GM11168 (cell line): ENCODE results near the gene GBF1.

Experiments
- in situ Hi-C: fragments of 300-500 bp; cut with MboI; formaldehyde crosslinking; loops from one replicate; pipeline ENCODE4 v1.12.0; 2022; ENCODE audit warnings: low sequenced_read_pairs; ENCODE audit not compliant: unreplicated experiment

GBF1 gene

DNA sequence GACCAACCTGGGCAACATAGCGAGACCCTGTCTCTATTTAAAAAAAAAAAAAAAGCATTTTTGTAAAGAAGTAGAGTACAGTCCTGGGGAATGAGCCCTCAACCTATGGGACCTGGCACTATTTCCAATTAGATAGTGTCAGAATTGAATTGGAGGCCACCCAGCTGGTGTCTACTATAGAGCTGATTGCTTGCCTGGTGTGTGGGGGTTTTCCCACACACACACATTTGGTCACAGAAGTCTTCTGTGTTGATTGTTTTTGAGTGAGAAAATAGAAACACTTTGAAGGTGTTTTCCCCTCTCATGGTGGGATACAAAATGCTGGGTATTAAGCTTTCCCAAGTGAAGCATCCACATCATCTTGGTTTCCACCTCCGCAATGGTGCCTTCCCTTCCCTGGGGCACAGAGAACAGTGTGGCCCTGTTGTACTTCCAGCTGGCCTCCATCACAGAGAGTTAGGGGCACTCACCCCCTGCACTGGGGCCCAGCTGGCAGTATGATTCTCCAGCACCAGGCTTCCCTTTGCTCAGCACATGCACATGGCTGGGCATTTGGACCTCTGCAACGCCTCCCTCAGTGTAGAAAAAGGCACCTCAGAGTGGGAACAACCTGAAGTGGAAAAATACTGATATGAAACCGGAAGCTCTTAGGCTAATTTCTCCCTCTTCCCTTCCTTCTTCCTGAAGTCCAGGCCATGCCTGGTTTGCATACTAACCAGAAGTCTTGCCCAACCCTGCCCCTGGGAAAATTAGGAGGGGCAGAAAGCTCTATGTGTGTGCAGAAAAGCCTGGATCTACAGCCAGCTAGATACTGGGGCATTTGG, 139.5 kb downstream of the GBF1 start:
- in situ Hi-C loops: no loop called here

DNA sequence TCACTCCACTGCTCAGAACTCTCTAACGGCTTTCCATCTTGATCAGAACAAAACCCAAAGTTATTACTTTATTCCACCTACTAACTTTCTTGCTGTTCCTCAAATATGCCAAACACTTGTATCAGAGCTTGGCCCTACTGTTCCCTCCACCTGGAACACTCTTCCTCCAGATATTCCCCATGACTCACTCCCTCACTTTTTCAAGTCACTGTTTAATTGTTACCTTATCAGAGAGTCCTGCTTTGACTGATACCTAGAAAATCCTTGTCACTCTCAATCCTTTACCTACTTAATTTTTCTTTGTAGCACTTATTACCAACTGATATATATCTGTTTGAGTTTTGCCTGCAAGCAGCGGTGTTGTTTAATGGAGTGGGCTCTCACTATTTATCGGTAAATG, 144.6 kb downstream of the GBF1 start:
- in situ Hi-C loops: no loop called here

DNA sequence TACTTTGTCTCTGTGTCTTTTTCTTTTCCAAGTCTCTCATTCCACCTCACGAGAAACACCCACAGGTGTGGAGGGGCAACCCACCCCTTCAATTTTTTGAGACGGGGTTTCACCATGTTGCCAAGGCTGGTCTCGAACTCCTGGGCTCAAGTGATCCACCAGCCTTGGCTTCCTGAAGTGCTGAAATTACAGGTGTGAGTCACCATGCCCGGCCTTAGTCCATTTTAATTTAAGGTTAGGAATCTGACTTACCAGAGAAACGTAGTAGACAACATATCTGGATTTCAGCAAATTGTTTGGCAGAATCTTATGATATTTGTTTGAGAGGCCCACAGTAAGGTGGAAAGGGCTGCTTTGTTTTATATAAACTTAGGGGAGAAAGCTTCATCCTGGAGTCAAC, 147.0 kb downstream of the GBF1 start:
- in situ Hi-C loops: no loop called here

DNA sequence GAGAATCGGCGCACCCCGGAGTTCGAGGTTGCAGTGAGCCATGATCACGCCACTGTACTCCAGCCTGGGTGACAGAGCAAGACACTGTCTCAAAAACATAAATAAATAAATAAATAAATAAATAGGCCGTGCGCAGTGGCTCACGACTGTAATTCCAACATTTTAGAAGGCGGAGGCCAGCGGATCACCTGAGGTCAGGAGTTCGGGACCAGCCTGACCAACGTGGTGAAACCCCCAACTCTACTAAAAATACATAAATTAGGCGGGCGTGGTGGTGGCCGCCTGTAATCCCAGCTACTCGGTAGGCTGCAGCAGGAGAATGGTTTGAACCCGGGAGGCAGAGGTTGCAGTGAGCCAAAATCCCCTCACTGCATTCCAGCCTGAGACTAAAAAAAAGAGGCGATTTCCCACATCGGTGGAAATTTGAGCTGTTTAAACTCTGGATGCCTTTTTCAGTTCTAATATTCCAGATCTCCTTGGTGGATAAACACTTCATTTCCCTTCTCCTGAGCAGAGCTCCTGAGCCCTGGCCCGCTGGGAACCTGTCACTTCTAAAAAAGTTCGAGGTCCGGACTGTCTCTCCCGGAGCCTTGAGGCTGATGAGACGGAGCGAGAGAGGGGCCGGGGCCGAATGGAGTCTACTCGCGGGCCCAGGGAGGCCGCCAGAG, 148.2 kb downstream of the GBF1 start:
- in situ Hi-C loops: no loop called here

DNA sequence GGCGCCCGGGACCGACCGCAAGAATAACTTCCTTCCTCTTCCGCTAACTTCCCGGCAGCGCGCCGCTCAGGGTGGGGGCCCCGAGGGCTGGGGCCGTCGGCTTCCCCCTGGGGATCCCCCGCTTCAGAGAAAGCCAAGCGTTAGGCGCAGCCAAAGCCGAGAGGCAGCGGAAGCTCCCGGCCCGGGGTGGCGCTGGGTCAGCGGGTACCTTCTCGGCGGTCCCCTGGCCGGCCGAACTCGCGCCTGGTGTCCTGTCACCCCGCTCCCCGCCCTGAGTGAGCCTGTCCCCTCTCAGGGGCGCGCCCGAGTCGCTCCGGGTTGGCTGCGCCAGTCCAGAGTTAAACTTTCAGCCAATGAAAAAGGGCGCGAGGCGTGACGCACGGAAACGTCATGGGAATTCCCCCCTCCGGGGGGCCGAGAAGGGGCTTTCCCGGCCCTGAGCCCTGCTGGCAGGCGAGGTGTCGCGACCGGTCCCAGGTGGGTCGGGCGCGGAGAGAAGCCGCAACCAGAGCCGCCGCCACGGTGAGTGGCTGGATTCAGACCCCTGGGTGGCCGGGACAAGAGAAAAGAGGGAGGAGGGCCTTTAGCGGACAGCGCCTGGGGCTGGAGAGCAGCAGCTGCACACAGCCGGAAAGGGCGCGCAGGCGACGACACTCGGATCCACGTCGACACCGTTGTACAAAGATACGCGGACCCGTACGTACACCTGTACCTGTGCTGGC, 148.9 kb downstream of the GBF1 start:
- in situ Hi-C loops: no loop called here

DNA sequence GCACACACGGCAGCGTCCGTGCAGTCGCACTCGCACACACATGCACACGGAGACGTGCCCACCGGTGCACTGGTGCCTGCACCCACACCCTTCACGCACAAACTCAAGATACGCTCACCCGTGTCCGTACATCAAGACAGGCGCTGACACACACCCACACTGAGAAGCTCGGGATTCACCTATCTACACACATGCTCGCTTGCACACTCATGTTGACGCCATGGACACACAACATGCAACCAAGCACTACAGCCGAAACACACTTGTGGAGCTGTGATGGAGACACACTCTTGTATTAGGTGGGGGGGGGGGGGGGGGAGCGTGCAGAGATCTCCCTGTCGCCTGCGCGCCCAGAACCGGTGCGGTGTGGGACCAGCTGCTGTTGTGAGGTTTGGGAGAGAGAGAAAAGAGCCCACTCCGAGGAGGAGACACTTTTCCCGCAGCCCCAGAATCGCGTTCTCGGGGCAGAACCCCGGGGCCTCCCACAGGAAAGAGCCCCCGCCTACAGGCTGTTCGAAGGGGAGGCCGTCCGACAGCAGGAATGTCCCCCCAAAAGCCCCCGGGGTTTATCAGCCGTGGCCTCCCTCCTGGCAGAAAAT, 149.6 kb downstream of the GBF1 start:
- in situ Hi-C loops: no loop called here

DNA sequence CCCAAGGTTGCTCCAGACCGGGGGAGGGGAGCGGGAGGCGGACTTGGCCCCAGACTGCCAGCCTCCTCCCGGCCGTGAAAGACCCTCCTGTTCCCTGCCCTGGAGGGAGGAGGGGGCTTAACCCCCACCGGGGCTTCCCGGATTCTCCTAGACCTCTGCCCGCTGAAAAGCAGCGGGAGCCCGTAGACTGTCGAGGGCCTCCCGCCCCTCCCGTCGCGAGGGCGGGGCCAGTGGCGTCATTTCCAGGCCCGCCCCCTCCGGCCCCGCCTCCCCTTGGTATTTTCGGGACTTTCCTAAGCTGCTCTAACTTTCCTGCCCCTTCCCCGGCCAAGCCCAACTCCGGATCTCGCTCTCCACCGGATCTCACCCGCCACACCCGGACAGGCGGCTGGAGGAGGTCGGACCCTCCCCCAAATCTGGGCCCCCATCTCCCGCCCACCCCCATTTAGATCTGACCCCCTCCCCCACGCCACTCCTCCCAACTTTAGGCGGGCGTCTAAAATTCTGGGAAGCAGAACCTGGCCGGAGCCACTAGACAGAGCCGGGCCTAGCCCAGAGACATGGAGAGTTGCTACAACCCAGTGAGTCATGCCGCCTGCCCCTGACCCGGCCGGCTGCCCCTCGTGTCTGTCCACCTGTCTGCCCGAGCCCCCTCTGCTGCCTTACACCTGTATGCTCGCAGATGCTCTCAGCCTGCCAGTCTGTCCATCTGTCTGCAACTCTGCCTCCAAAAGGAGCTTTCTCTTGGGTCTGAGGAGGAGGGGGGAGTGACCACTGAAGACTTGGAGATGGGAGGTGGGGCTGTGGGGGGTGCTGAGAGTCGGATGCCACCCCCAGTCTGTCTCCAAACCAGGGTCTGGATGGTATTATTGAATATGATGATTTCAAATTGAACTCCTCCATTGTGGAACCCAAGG, 150.3 kb downstream of the GBF1 start, which contains the start of gene NFKB2:
NFKB2 (plus strand) TSS at position 306 of the 917 bp plus-strand sequence; CDS start at position 561, 255 bp downstream.
- in situ Hi-C loops: no loop called here

DNA sequence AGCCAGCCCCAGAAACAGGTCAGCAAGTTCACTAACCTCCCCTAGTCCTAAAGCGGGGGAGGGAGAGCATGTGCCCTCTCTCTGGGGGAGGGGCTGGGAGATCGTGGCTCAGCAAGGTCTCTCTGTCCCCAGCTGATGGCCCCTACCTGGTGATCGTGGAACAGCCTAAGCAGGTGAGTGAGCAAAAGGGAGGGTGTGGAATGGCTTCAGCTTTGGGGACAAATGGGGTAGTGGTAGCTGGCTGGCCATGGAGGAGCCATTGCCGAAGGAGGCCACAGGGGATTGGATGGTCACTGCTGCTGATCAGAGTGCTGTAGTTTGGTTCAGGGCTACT, 151.0 kb downstream of the GBF1 start:
- in situ Hi-C loops: no loop called here

DNA sequence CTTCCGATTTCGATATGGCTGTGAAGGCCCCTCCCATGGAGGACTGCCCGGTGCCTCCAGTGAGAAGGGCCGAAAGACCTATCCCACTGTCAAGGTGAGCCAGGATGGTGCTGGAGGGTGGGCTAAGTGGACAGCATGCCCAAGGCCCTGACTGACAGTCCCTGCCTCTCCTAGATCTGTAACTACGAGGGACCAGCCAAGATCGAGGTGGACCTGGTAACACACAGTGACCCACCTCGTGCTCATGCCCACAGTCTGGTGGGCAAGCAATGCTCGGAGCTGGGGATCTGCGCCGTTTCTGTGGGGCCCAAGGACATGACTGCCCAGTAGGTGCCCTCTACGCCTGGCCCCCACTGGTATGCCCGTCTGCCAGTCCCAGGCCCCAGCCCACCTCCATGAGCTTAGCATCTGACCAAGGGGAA, 151.4 kb downstream of the GBF1 start:
- in situ Hi-C loops: no loop called here

DNA sequence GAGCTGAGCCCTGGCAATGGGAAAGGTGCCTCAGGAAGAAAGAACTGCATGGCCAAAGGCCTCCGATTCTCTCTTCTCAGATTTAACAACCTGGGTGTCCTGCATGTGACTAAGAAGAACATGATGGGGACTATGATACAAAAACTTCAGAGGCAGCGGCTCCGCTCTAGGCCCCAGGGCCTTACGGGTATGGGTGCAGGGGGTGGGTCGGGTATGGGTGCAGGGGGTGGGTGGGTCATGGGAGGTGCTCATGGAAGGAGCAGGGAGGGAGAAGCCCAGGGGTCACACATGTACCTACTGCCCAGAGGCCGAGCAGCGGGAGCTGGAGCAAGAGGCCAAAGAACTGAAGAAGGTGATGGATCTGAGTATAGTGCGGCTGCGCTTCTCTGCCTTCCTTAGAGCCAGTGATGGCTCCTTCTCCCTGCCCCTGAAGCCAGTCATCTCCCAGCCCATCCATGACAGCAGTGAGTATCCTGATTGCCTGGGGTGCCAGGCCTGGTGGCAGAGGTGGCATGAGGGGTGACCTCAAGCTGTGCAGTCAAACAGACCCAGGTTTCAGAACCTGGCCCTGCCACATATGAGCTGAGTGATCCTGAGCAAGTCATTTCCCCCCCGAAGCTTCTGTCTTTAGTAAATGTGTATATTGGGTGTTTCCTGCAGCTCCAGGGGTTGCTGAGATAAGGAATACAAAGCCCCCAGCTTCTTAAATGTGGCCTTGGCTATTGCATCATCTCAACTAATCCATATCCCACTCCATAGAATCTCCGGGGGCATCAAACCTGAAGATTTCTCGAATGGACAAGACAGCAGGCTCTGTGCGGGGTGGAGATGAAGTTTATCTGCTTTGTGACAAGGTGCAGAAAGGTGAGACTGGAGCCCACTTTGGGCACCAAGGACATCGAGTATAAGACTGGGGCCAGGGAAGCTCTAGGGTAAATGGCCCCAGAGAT, 152.2 kb downstream of the GBF1 start:
- in situ Hi-C loops: no loop called here

DNA sequence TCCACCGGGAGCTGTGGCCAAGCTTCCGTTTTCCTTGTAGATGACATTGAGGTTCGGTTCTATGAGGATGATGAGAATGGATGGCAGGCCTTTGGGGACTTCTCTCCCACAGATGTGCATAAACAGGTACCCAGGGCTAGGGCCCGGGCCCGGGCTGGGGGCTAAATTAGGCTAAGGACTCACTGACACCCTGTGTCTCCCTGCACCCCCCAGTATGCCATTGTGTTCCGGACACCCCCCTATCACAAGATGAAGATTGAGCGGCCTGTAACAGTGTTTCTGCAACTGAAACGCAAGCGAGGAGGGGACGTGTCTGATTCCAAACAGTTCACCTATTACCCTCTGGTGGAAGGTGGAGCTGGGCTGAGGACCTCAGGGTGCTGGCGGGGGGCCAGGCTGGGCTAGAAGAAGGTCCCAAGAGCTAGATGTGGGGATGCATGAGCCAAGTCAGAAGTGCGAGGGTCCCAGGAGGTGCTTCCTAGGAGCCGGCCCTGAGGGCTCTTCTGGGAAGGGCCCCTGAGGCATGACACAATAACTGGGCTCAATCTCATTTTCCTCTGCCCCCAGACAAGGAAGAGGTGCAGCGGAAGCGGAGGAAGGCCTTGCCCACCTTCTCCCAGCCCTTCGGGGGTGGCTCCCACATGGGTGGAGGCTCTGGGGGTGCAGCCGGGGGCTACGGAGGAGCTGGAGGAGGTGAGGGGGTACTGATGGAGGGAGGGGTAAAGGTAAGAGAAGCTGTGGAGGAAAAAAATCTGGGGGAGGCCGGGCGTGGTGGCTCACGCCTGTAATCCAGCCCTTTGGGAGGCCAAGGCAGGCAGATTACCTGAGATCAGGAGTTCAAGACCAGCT, 153.1 kb downstream of the GBF1 start:
- in situ Hi-C loops: no loop called here

DNA sequence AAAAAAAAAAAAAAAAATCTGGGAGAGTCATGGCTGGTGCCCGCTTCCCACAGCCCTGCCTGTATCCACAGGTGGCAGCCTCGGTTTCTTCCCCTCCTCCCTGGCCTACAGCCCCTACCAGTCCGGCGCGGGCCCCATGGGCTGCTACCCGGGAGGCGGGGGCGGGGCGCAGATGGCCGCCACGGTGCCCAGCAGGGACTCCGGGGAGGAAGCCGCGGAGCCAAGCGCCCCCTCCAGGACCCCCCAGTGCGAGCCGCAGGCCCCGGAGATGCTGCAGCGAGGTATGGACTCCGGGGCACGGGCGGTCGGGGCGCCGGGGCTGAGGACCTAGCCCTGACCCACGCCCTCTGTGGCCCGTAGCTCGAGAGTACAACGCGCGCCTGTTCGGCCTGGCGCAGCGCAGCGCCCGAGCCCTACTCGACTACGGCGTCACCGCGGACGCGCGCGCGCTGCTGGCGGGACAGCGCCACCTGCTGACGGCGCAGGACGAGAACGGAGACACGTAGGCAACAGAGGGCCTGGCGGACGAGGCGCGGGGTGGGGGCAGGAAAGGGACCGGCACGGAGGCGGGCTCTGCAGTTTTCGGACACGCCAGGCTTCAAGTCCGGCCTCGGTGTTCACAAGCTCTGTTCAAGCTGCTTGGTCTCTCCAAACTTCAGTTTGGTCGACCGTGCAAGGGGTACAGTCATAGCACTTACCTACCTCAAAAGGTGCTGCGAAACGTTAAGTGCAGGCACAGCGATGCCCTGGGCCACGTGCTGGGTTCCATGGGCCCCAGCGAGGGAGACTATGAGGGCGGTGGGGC, 154.1 kb downstream of the GBF1 start:
- in situ Hi-C loops: no loop called here

DNA sequence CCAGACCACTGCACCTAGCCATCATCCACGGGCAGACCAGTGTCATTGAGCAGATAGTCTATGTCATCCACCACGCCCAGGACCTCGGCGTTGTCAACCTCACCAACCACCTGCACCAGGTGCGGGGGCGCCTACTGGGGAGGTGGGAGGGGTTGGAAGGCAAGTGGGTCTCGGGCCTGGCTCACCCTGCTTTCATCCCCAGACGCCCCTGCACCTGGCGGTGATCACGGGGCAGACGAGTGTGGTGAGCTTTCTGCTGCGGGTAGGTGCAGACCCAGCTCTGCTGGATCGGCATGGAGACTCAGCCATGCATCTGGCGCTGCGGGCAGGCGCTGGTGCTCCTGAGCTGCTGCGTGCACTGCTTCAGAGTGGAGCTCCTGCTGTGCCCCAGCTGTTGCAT, 154.7 kb downstream of the GBF1 start:
- in situ Hi-C loops: no loop called here

DNA sequence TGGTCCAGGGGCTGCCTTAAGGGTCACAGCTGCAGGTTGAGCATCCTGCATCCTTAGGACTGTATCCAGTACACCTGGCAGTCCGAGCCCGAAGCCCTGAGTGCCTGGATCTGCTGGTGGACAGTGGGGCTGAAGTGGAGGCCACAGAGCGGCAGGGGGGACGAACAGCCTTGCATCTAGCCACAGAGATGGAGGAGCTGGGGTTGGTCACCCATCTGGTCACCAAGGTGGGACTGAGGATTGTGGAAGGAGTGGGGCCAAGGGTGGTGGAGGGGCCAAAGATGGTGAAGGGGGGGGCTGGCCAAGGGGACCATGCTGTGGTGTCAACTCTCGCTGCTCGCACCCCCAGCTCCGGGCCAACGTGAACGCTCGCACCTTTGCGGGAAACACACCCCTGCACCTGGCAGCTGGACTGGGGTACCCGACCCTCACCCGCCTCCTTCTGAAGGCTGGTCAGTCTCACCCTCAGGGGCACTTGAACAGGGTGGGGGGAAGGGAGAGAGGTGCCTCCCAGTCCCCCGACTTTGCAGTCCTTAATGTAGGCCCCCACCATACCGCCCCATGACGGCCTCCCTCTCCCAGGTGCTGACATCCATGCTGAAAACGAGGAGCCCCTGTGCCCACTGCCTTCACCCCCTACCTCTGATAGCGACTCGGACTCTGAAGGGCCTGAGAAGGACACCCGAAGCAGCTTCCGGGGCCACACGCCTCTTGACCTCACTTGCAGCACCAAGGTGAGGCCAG, 155.4 kb downstream of the GBF1 start:
- in situ Hi-C loops: no loop called here

DNA sequence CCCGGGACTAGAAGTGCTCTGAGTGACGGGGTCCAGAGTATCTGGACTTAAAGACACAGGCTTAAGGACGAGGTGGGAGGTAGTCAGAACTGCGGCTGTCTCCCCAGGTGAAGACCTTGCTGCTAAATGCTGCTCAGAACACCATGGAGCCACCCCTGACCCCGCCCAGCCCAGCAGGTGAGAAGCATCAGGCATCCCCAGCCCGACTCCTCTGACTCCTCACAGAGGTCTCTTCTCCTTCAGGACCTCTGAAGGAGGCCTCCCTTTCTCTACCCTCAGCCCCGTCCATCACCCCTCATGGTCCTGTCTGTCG, 156.0 kb downstream of the GBF1 start:
- in situ Hi-C loops: no loop called here

DNA sequence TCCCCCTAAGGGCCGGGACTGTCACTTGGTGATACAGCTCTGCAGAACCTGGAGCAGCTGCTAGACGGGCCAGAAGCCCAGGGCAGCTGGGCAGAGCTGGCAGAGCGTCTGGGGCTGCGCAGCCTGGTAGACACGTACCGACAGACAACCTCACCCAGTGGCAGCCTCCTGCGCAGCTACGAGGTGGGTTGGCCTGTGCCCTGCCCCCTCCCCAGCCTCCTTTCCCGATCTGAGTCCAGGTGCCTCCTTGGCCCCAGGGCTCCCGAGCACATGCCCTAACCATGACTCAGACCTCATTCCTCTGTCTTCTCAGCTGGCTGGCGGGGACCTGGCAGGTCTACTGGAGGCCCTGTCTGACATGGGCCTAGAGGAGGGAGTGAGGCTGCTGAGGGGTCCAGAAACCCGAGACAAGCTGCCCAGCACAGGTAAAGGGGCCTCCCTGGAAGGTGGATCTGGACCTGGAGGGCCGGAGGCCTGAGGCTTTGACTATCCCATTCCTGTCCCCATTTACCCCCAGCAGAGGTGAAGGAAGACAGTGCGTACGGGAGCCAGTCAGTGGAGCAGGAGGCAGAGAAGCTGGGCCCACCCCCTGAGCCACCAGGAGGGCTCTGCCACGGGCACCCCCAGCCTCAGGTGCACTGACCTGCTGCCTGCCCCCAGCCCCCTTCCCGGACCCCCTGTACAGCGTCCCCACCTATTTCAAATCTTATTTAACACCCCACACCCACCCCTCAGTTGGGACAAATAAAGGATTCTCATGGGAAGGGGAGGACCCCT, 156.6 kb downstream of the GBF1 start:
- in situ Hi-C loops: no loop called here
